IMR-90 (cell line): Measurements from ENCODE around the gene ECE2. TPM values are rescaled to one million over a fixed set of nuclear protein-coding genes. Genes with fewer than 3 reads are reported as not detected.

Experiments used
- ATAC-seq: fragments of 200-7000 bp; cut with Tn5 transposase; 2 replicates; pipeline ENCODE4 v1.9.1; 2020; ENCODE audit warnings: low read depth, mild to moderate bottlenecking, moderate library complexity
- BruUV-seq: library from RNA; stranded (reverse); fragments of 400-500 nt; replicated peaks from 2 replicates; lab custom pipeline; 2021; lab: Mats Ljungman, UMichigan
- CTCF ChIA-PET: fragments of 300-600 bp; formaldehyde crosslinking; extraction: SDS; loops from one replicate; lab custom pipeline; 2021; ENCODE audit warnings: antibody characterized with exemption; lab: Yijun Ruan, JAX
- POLR2A ChIA-PET: fragments of 300-600 bp; sonication (Branson Sonifier 250); formaldehyde crosslinking; loops from one replicate; lab custom pipeline; 2022; ENCODE audit warnings: antibody characterized with exemption; ENCODE audit not compliant: unreplicated experiment; lab: Charles Lee
- DNase-seq: peaks from one replicate; pipeline ENCODE4 v3.0.0; 2013
- H2AFZ ChIP-seq: replicated peaks from 2 replicates; pipeline ENCODE3; 2013; ENCODE audit warnings: low read length, mild to moderate bottlenecking; ENCODE audit not compliant: poor library complexity
- H2AK5ac ChIP-seq: 2 replicates; pipeline ENCODE4 v1.6.1; 2013; ENCODE audit warnings: low read depth, low read length, inconsistent platforms
- H2AK9ac ChIP-seq: replicated peaks from 2 replicates; pipeline ENCODE3; 2013; ENCODE audit warnings: mild to moderate bottlenecking, low read depth, low read length, moderate library complexity; ENCODE audit not compliant: poor library complexity
- H2BK120ac ChIP-seq: 2 replicates; pipeline ENCODE4 v1.6.1; 2013; ENCODE audit warnings: low read depth, low read length, inconsistent platforms
- H2BK15ac ChIP-seq: 3 replicates; pipeline ENCODE4 v1.6.1; 2013; ENCODE audit warnings: low read depth, low read length, inconsistent platforms
- H2BK20ac ChIP-seq: 2 replicates; pipeline ENCODE4 v1.6.1; 2013; ENCODE audit warnings: low read depth, mild to moderate bottlenecking, inconsistent platforms, low read length, moderate library complexity
- H2BK5ac ChIP-seq: 2 replicates; pipeline ENCODE4 v1.6.1; 2013; ENCODE audit warnings: mild to moderate bottlenecking, low read depth, low read length, inconsistent platforms; ENCODE audit not compliant: poor library complexity, severe bottlenecking
- H3K14ac ChIP-seq: replicated peaks from 2 replicates; pipeline ENCODE4 v1.6.1; 2013; ENCODE audit warnings: low read depth, low read length, inconsistent platforms
- H3K18ac ChIP-seq: 2 replicates; pipeline ENCODE4 v1.6.1; 2013; ENCODE audit warnings: low read depth, low read length, control low read depth
- H3K23ac ChIP-seq: 2 replicates; pipeline ENCODE4 v1.6.1; 2013; ENCODE audit warnings: low read depth, low read length, inconsistent platforms
- H3K27ac ChIP-seq: 2 replicates; pipeline ENCODE4 v1.5.1; 2013; ENCODE audit warnings: mild to moderate bottlenecking, control low read depth, low read length; ENCODE audit not compliant: insufficient read depth
- H3K27me3 ChIP-seq: 2 replicates; pipeline ENCODE4 v1.6.1; 2013; ENCODE audit warnings: low read length; ENCODE audit not compliant: control insufficient read depth, insufficient read depth
- H3K36me3 ChIP-seq: 2 replicates; pipeline ENCODE4 v1.6.1; 2013; ENCODE audit warnings: low read length, mixed read lengths; ENCODE audit not compliant: control insufficient read depth, insufficient read depth
- H3K4ac ChIP-seq: 2 replicates; pipeline ENCODE4 v1.6.1; 2013; ENCODE audit warnings: low read depth, low read length, inconsistent platforms
- H3K4me1 ChIP-seq: 2 replicates; pipeline ENCODE4 v1.6.1; 2013; ENCODE audit warnings: low read length, mixed read lengths; ENCODE audit not compliant: control insufficient read depth, insufficient read depth
- H3K4me2 ChIP-seq: 2 replicates; pipeline ENCODE4 v1.6.1; 2013; ENCODE audit warnings: low read depth, mild to moderate bottlenecking, control low read depth, low read length, moderate library complexity
- H3K4me3 ChIP-seq: 2 replicates; pipeline ENCODE4 v1.5.1; 2013; ENCODE audit warnings: low read depth, mild to moderate bottlenecking, control low read depth, low read length, moderate library complexity; ENCODE audit not compliant: insufficient read depth
- H3K56ac ChIP-seq: 2 replicates; pipeline ENCODE4 v1.6.1; 2013; ENCODE audit warnings: low read length, inconsistent platforms; ENCODE audit not compliant: insufficient read depth; ENCODE audit errors: extremely low read depth
- H3K79me1 ChIP-seq, 2 experiments: 2 replicates each; pipeline ENCODE4 v1.6.1; 2013; ENCODE audit warnings: low read length in 2 of 2, inconsistent platforms in 1 of 2, low read depth in 1 of 2
- H3K9ac ChIP-seq: 2 replicates; pipeline ENCODE4 v1.6.1; 2013; ENCODE audit warnings: low read depth, low read length, control low read depth
- H3K9me1 ChIP-seq: 2 replicates; pipeline ENCODE4 v1.6.1; 2013; ENCODE audit warnings: low read length, inconsistent platforms; ENCODE audit not compliant: insufficient read depth
- H3K9me3 ChIP-seq: 2 replicates; pipeline ENCODE4 v1.6.1; 2013; ENCODE audit warnings: low read length; ENCODE audit not compliant: control insufficient read depth, insufficient read depth
- H4K20me1 ChIP-seq: 2 replicates; pipeline ENCODE4 v1.6.1; 2013; ENCODE audit warnings: low read length, inconsistent platforms; ENCODE audit not compliant: insufficient read depth
- H4K5ac ChIP-seq: 2 replicates; pipeline ENCODE4 v1.6.1; 2013; ENCODE audit warnings: mild to moderate bottlenecking, low read depth, low read length, control low read depth
- H4K8ac ChIP-seq, 2 experiments: 2 replicates each; pipeline ENCODE4 v1.6.1; 2013; ENCODE audit warnings: low read depth in 2 of 2, low read length in 2 of 2, control low read depth in 1 of 2, inconsistent platforms in 1 of 2
- H4K91ac ChIP-seq: 2 replicates; pipeline ENCODE4 v1.6.1; 2013; ENCODE audit warnings: low read depth, low read length, inconsistent platforms; ENCODE audit not compliant: insufficient read depth
- BHLHE40 ChIP-seq: fragments of 150-350 bp; IDR thresholded peaks from 2 replicates; pipeline ENCODE4 v1.6.1; 2016; ENCODE audit warnings: mild to moderate bottlenecking, low read depth, low read length
- CEBPB ChIP-seq: IDR thresholded peaks from 2 replicates; pipeline ENCODE4 v1.6.1; 2012; ENCODE audit warnings: low read depth, low read length, improper control_type of control experiment
- CHD1 ChIP-seq: IDR thresholded peaks from 2 replicates; pipeline ENCODE4 v1.6.1; 2012; ENCODE audit warnings: low read depth, low read length, improper control_type of control experiment
- ELK1 ChIP-seq: fragments of 150-350 bp; IDR thresholded peaks from 2 replicates; pipeline ENCODE4 v1.6.1; 2016; ENCODE audit warnings: low read depth, mild to moderate bottlenecking, low read length, moderate library complexity, borderline replicate concordance
- FOS ChIP-seq: fragments of 150-350 bp; IDR thresholded peaks from 2 replicates; pipeline ENCODE4 v1.6.1; 2016; ENCODE audit warnings: low read depth, low read length
- MAFK ChIP-seq: IDR thresholded peaks from 2 replicates; pipeline ENCODE4 v1.6.1; 2012; ENCODE audit warnings: low read depth, low read length, improper control_type of control experiment
- MAZ ChIP-seq: IDR thresholded peaks from 2 replicates; pipeline ENCODE4 v1.6.1; 2012; ENCODE audit warnings: low read depth, mild to moderate bottlenecking, low read length, improper control_type of control experiment, moderate library complexity, borderline replicate concordance
- MXI1 ChIP-seq: IDR thresholded peaks from 2 replicates; pipeline ENCODE4 v1.6.1; 2012; ENCODE audit warnings: low read depth, mild to moderate bottlenecking, low read length, moderate library complexity, borderline replicate concordance
- NFE2L2 ChIP-seq: fragments of 150-350 bp; IDR thresholded peaks from 2 replicates; pipeline ENCODE4 v1.6.1; 2016; ENCODE audit warnings: low read depth, mild to moderate bottlenecking, low read length
- RAD21 ChIP-seq: IDR thresholded peaks from 2 replicates; pipeline ENCODE4 v1.6.1; 2012; ENCODE audit warnings: low read length, improper control_type of control experiment
- RCOR1 ChIP-seq: IDR thresholded peaks from 2 replicates; pipeline ENCODE4 v1.6.1; 2012; ENCODE audit warnings: mild to moderate bottlenecking, low read length, improper control_type of control experiment; ENCODE audit not compliant: insufficient replicate concordance
- SMC3 ChIP-seq: fragments of 150-350 bp; IDR thresholded peaks from 2 replicates; pipeline ENCODE4 v1.6.1; 2016; ENCODE audit warnings: low read depth, mild to moderate bottlenecking, antibody characterized with exemption, low read length, moderate library complexity
- WGBS, 2 experiments: methylation state at CpG; one replicate each; pipeline versions ENCODE4 v1.1.5 to v1.1.7; 2013; ENCODE audit warnings: missing lambda C conversion rate in 2 of 2; ENCODE audit not compliant: insufficient read length in 1 of 2; ENCODE audit errors: extremely low coverage in 2 of 2; 5-methylcytosine and 5-hydroxymethylcytosine counted together
- dilution Hi-C: fragments of 300-500 bp; cut with HindIII; formaldehyde crosslinking; loops from one replicate; pipeline ENCODE4 v1.14.3; 2018; ENCODE audit warnings: low sequenced_read_pairs; ENCODE audit not compliant: unreplicated experiment
- in situ Hi-C: fragments of 300-500 bp; cut with MboI; formaldehyde crosslinking; loops from 3 replicates; pipeline ENCODE4 v1.14.3; 2019; ENCODE audit warnings: low sequenced_read_pairs, inconsistent platforms, mixed read lengths
- intact Hi-C: fragments of 100-400 bp; cut with micrococcal nuclease; formaldehyde crosslinking; loops from 2 replicates; pipeline ENCODE4 v1.10.0; 2022
- polyA plus RNA-seq, 3 experiments: library from polyadenylated mRNA; depleted of rRNA; stranded (reverse); fragments of >200 nt; gene quantifications; 2 replicates each; pipeline ENCODE4 v1.2.3, GENCODE V29; 2012; ENCODE audit warnings: low replicate concordance in 1 of 3
- total RNA-seq: library from RNA; depleted of rRNA; stranded (reverse); fragments of >200 nt; gene quantifications from 2 replicates; pipeline ENCODE4 v1.2.3, GENCODE V29; 2012
- TF ChIP-seq, protein P1 (sequence below): conservative IDR thresholded peaks from 2 replicates; pipeline ENCODE4 v1.5.1; 2012; ENCODE audit warnings: mild to moderate bottlenecking, low read depth, low read length, improper control_type of control experiment

ECE2 gene
- total and polyA plus RNA-seq, 2 of the 4 experiments (the other 2 are of a cell fraction) = not detected

DNA sequence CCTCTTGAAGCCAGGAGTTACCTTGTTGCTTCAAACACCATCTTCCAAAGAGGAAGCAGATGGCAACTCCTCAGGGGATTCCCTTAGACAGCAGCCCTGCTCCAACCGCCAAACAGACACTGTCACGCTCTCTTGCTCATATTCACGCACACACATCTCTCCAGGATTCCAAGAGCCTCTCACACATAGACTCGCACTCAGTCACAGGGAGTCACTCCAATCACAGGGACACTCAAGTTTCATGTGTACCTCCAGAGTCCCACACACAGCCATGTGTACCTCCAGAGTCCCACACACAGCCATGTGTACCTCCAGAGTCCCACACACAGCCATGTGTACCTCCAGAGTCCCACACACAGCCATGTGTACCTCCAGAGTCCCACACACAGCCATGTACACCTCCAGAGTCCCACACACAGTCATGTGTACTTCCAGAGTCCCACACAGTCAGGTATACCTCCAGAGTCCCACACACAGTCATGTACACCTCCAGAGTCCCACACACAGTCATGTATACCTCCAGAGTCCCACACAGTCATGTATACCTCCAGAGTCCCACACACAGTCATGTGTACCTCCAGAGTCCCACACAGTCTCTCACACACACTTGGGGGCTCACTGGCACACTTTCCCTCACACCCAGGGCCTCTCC is 40.3 kb upstream of the ECE2 start:
- Histone ChIP-seq H3K9ac (no peak overlapping the region), H3K4me2 (no peak overlapping the region), H3K27ac (no peak overlapping the region), H3K9me1 (0 out of 2 replicates have a peak, but pooled peaks cover 3% of the 10 kb centered on the region), H2BK15ac (no peak overlapping the region), H3K56ac (no peak overlapping the region), H3K36me3 (no peaks in the 10 kb centered on the region), H2BK120ac (no peak overlapping the region), H3K4ac (no peak overlapping the region), H3K4me1 (no peaks in the 10 kb centered on the region), H2AK9ac (no peak overlapping the region), H4K5ac (no peak overlapping the region), H3K27me3 (peaks cover 41% of the 10 kb centered on the region), H3K23ac (no peak overlapping the region), H2BK20ac (no peak overlapping the region), H3K14ac (no peak overlapping the region), H4K8ac (no peak overlapping the region), H4K20me1 (peaks cover 2% of the 10 kb centered on the region; the same call in 1 of the 2 replicates), H3K4me3 (no peak overlapping the region), H4K91ac (no peak overlapping the region), H3K79me1 (no peaks in the 10 kb centered on the region), H2AK5ac (no peak overlapping the region), H3K9me3 (no peaks in the 10 kb centered on the region), H2AFZ (no peak overlapping the region), H3K18ac (no peak overlapping the region), H2BK5ac (no peak overlapping the region)
- in situ Hi-C loops (no loop called here), intact Hi-C loops (no loop called here), dilution Hi-C loops (no loop called here)
- BruUV-seq = no TSS peak
- TF ChIP-seq RAD21 (no peak), NFE2L2 (no peak), MAFK (no peak), RCOR1 (no peak), CHD1 (no peak), FOS (no peak), MXI1 (no peak), BHLHE40 (no peak), SMC3 (no peak), MAZ (no peak), ELK1 (no peak), CEBPB (no peak)
- TF ChIP-seq, protein P1, sequence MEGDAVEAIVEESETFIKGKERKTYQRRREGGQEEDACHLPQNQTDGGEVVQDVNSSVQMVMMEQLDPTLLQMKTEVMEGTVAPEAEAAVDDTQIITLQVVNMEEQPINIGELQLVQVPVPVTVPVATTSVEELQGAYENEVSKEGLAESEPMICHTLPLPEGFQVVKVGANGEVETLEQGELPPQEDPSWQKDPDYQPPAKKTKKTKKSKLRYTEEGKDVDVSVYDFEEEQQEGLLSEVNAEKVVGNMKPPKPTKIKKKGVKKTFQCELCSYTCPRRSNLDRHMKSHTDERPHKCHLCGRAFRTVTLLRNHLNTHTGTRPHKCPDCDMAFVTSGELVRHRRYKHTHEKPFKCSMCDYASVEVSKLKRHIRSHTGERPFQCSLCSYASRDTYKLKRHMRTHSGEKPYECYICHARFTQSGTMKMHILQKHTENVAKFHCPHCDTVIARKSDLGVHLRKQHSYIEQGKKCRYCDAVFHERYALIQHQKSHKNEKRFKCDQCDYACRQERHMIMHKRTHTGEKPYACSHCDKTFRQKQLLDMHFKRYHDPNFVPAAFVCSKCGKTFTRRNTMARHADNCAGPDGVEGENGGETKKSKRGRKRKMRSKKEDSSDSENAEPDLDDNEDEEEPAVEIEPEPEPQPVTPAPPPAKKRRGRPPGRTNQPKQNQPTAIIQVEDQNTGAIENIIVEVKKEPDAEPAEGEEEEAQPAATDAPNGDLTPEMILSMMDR = no peak
- CTCF ChIA-PET = no interaction called here
- POLR2A ChIA-PET = no interaction called here
- WGBS, 2 experiments = 77% methylated on average over 3 of the region's 4 CpGs; no CpG with 5 or more reads in 1 of the 2 experiments
- ATAC-seq = no peak
- no peak for DNase-seq
